Measurements from ENCODE around the gene SRSF1. TPM values are rescaled to one million over a fixed set of nuclear protein-coding genes. Genes with fewer than 3 reads are reported as not detected.

The SRSF1 gene
- total and polyA plus RNA-seq, 4 donors = 52.3 to 201 (median 114) TPM

DNA sequence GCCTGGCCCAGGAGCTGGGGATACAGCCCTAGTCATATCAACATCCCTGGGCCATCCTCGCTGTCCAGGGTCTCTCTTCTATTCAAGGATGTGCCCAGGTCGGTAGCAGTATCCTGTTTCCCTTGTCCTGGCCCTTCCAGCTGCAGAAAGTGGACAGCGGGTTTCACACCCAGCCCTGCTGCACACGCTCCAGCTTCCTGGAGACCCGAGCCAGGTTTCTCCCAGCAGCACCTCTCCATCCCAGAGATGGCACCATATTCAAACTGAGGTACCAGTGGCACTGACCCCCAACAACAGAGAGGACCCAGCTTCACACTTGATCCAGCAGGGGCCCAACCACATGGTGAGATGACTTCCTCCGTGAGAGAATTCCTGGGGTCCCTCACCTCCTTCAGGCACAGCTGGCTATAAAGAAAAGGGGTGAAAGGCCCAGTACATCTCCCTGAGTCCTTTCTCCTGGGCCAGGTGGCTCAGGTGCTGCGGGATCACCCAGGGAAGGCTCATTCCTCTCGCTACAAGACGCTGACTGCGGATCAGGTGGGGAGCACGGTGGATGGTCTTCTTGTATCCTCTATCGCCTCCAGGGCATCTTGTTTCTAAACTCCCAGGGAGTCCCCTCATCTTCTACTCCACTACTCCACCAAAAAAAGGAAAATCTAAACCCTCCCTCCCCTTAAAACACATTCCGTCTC is 53.2 kb downstream of the SRSF1 start:
- Histone ChIP-seq H3K9ac (ENCODE audit: low read depth in 1 of 2, low read length in 2 of 2) (no peak overlapping the region), H3K36me3 (ENCODE audit: control insufficient read depth in 4 of 4, insufficient read depth in 3 of 4, low read depth in 1 of 4, low read length in 3 of 4) (no peaks in the 10 kb centered on the region), H3K27ac (ENCODE audit: low read depth in 1 of 2, low read length in 2 of 2) (peak overlapping the region in 1 of 2 donors; percentile 28), H3K27me3 (ENCODE audit: control insufficient read depth in 4 of 4, insufficient read depth in 4 of 4, low read length in 3 of 4) (no peaks in the 10 kb centered on the region), H3K9me3 (ENCODE audit: control insufficient read depth in 4 of 4, low read length in 3 of 4) (no peaks in the 10 kb centered on the region), H3K4me3 (ENCODE audit: low read depth in 1 of 3, low read length in 3 of 3) (peak overlapping the region in 1 of 3 donors; percentile 89), H3K4me1 (ENCODE audit: control insufficient read depth in 4 of 4, insufficient read depth in 4 of 4, low read length in 3 of 4) (peaks cover 8 to 24% (median 20%) of the 10 kb centered on the region in 4 donors)
- DNase-seq (ENCODE audit: low spot score) = no peak
- TF ChIP-seq RXRA (IDR thresholded peaks at IDR 0.05) (no peak), TAF1 (conservative IDR thresholded peaks at IDR 0.05) (no peak)
- TF ChIP-seq, protein P1, sequence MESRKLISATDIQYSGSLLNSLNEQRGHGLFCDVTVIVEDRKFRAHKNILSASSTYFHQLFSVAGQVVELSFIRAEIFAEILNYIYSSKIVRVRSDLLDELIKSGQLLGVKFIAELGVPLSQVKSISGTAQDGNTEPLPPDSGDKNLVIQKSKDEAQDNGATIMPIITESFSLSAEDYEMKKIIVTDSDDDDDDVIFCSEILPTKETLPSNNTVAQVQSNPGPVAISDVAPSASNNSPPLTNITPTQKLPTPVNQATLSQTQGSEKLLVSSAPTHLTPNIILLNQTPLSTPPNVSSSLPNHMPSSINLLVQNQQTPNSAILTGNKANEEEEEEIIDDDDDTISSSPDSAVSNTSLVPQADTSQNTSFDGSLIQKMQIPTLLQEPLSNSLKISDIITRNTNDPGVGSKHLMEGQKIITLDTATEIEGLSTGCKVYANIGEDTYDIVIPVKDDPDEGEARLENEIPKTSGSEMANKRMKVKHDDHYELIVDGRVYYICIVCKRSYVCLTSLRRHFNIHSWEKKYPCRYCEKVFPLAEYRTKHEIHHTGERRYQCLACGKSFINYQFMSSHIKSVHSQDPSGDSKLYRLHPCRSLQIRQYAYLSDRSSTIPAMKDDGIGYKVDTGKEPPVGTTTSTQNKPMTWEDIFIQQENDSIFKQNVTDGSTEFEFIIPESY (IDR thresholded peaks at IDR 0.05) = no peak
- WGBS = 80% methylated on average over 13 of the region's 13 CpGs

Small RNA genes lying within 50 kb of the gene (small RNA-seq; reads per million reads assigned to genes)
- not detected for gene AC015813.4

Other genes with a start within 250 kb of the SRSF1 start
- 10 to 100 TPM in 1 of 2 donors, 1 to 10 TPM in 1; 9.8 to 13.7 TPM for gene MRPS23, start 157.2 kb downstream of the SRSF1 start, total RNA-seq
- gene MRPS23, start 157.2 kb downstream of the SRSF1 start, polyA plus RNA-seq = 10 to 100 TPM; 20.1 to 24.3 TPM
- 1 to 10 TPM; 2.6 to 3.2 TPM for gene CUEDC1, start 51.8 kb downstream of the SRSF1 start, total RNA-seq
- 1 to 10 TPM; 3.6 to 4.9 TPM for gene CUEDC1, start 51.8 kb downstream of the SRSF1 start, polyA plus RNA-seq
- gene VEZF1, start 19.0 kb downstream of the SRSF1 start, total RNA-seq = 10 to 100 TPM; 14.6 to 26.2 TPM
- gene VEZF1, start 19.0 kb downstream of the SRSF1 start, polyA plus RNA-seq = 1 to 10 TPM; 7.9 to 8.2 TPM
- 10 to 100 TPM; 11.3 to 16.9 TPM for gene DYNLL2, start 76.2 kb upstream of the SRSF1 start, total RNA-seq
- 10 to 100 TPM in 1 of 2 donors, 1 to 10 TPM in 1; 3.2 to 22.1 TPM for gene DYNLL2, start 76.2 kb upstream of the SRSF1 start, polyA plus RNA-seq
- under 1 TPM in 1 of 2 donors, not detected in 1; under 0.01 TPM for gene OR4D1, start 141.1 kb upstream of the SRSF1 start, total RNA-seq
- not detected for gene OR4D1, start 141.1 kb upstream of the SRSF1 start, polyA plus RNA-seq
- not detected for gene OR4D2, start 159.7 kb upstream of the SRSF1 start, total RNA-seq
- gene OR4D2, start 159.7 kb upstream of the SRSF1 start, polyA plus RNA-seq = not detected
- gene EPX, start 185.5 kb upstream of the SRSF1 start, total RNA-seq = 10 to 100 TPM in 1 of 2 donors, not detected in 1; 10.0 TPM
- under 1 TPM in 1 of 2 donors, not detected in 1; 0.09 TPM for gene EPX, start 185.5 kb upstream of the SRSF1 start, polyA plus RNA-seq
- gene MKS1, start 212.0 kb upstream of the SRSF1 start, total RNA-seq = 1 to 10 TPM; 5.7 to 7.9 TPM
- gene MKS1, start 212.0 kb upstream of the SRSF1 start, polyA plus RNA-seq = 1 to 10 TPM; 4.4 to 4.5 TPM
- gene LPO, start 231.3 kb upstream of the SRSF1 start, total RNA-seq = not detected
- not detected for gene LPO, start 231.3 kb upstream of the SRSF1 start, polyA plus RNA-seq

Data from liver (tissue), 10 donors.